ENCODE data around the gene DAG1. TPM values are rescaled to one million over a fixed set of nuclear protein-coding genes. Genes with fewer than 3 reads are reported as not detected.

DAG1 gene
- total and polyA plus RNA-seq, 10 of the 15 experiments (the other 5 are each of a cell fraction or from before 2014, with no cell fraction given): 0.33 to 16.3 (median 9.2) TPM

- TF ChIP-seq CEBPZ (IDR thresholded peaks at IDR 0.05; ENCODE audit: low read depth, low read length) (no peak), ATF2 (IDR thresholded peaks at IDR 0.05; ENCODE audit: low read length) (no peak), JUND (IDR thresholded peaks at IDR 0.05; ENCODE audit: low read depth, low read length) (no peak), SREBF2 (IDR thresholded peaks at IDR 0.05; ENCODE audit: low read length) (no peak), CREB1 (IDR thresholded peaks at IDR 0.05; ENCODE audit: low read depth) (no peak), STAT3 (IDR thresholded peaks at IDR 0.05; ENCODE audit: low read depth, low read length) (no peak), POLR2A (IDR thresholded peaks at IDR 0.05; ENCODE audit: low read depth, low read length) (no peak), IRF4 (IDR thresholded peaks at IDR 0.05; ENCODE audit: low read depth, low read length) (no peak), CREM (IDR thresholded peaks at IDR 0.05; ENCODE audit: low read depth) (no peak)
Observed at GRCh38 chr3:49529567-49529966, 59.5 kb downstream of the DAG1 start (continued).

GRCh38 chr3:49530231-49530630 is 60.2 kb downstream of the DAG1 start:
- H3K36me3 ChIP-seq (ENCODE audit: control insufficient read depth in 2 of 2, insufficient read depth in 2 of 2, low read length in 1 of 2): peaks cover 3 to 19% of the 10 kb centered on the region in 2 experiments; a peak in 3 of 4 replicates
- intact Hi-C loops (cut with micrococcal nuclease; ENCODE audit: unreplicated experiment) (no loop called here), in situ Hi-C loops (cut with MboI) (loop anchor here (10.0 kb wide), 1 partner anchor 145 kb away; the partner anchor contains the start of gene APEH)
- ATAC-seq (no peak), FAIRE-seq (no peak), DNase-seq (ENCODE audit: low read depth, low spot score) (no peak)
- H3K27me3 ChIP-seq (replicated peaks in 1 of 2; ENCODE audit: control insufficient read depth in 2 of 2, insufficient read depth in 2 of 2, low read length in 1 of 2): no peaks in the 10 kb centered on the region
- no peaks in the 10 kb centered on the region for H3K9me3 ChIP-seq (replicated peaks; ENCODE audit: control insufficient read depth, insufficient read depth, low read length)
- CTCF ChIA-PET: interaction anchor here (1.1 kb wide), 1 partner anchor 9 kb away, joined by 8 read pairs; no protein-coding TSS in a partner anchor
- no peak overlapping the region for H3K4me3 ChIP-seq
- BruUV-seq (replicated peaks): no TSS peak
- H3K27ac ChIP-seq (ENCODE audit: control insufficient read depth, insufficient read depth): no peak overlapping the region
- H3K4me2 ChIP-seq (ENCODE audit: control insufficient read depth, insufficient read depth): no peak overlapping the region
- RAD21 ChIA-PET (ENCODE audit: unreplicated experiment): interaction anchor here (1.0 kb wide), 1 partner anchor 10 kb away, joined by 3 read pairs; no protein-coding TSS in a partner anchor
- 87% methylated on average over 5 of the region's 5 CpGs for WGBS (ENCODE audit: insufficient coverage, insufficient replicate concordance, low lambda C conversion rate, missing lambda C conversion rate)
- no peaks in the 10 kb centered on the region; the same call in 1 of the 2 replicates for H4K20me1 ChIP-seq (ENCODE audit: control insufficient read depth, insufficient read depth)
- H3K9ac ChIP-seq (ENCODE audit: control insufficient read depth, insufficient read depth, low read length): no peak overlapping the region
- no peaks in the 10 kb centered on the region for H3K79me2 ChIP-seq (ENCODE audit: control insufficient read depth, insufficient read depth, low read length)
- SMC1A ChIA-PET (ENCODE audit: uncharacterized antibody, unreplicated experiment): no interaction called here
- H2AFZ ChIP-seq (ENCODE audit: control insufficient read depth, low read depth, low read length): no peak overlapping the region
- POLR2A ChIA-PET: interaction anchor here (0.6 to 1.1 kb wide), 4 partner anchors 9 to 523 kb away, joined by 3 to 6 read pairs (median 4); no protein-coding TSS in a partner anchor
- H3K4me1 ChIP-seq (ENCODE audit: control insufficient read depth, insufficient read depth, low read length): no peaks in the 10 kb centered on the region
- TF ChIP-seq SUPT20H (IDR thresholded peaks at IDR 0.05; ENCODE audit: borderline replicate concordance, control insufficient read depth, low read depth, low read length) (no peak), EZH2 (IDR thresholded peaks at IDR 0.05; ENCODE audit: borderline replicate concordance, control insufficient read depth, low read depth, low read length) (no peak), NRF1 (conservative IDR thresholded peaks at IDR 0.05; ENCODE audit: low read depth, low read length) (no peak), NFXL1 (IDR thresholded peaks at IDR 0.05; ENCODE audit: borderline replicate concordance) (no peak), POU2F2 (IDR thresholded peaks at IDR 0.05; ENCODE audit: borderline replicate concordance, low read depth, low read length) (no peak), CREB1 (IDR thresholded peaks at IDR 0.05; ENCODE audit: low read depth) (no peak), CTCF (IDR thresholded peaks at IDR 0.05 in 2 of 3, conservative IDR thresholded peaks at IDR 0.05 in 1 of 3; ENCODE audit: control insufficient read depth in 2 of 3, extremely low read depth in 1 of 3, insufficient read depth in 1 of 3, low read depth in 3 of 3, low read length in 3 of 3) (no peak), JUNB (IDR thresholded peaks at IDR 0.05) (no peak), POLR2AphosphoS2 (IDR thresholded peaks at IDR 0.05; ENCODE audit: low read depth, low read length) (no peak), ASH2L (IDR thresholded peaks at IDR 0.05; ENCODE audit: borderline replicate concordance, low read depth) (no peak)

Data from GM12878 (cell line).